Esophagus squamous epithelium (tissue), 5 donors: ENCODE measurements around the gene EVA1C. TPM values are rescaled to one million over a fixed set of nuclear protein-coding genes. Genes with fewer than 3 reads are reported as not detected.
"Not testable (repeated sequence)": the region's sequence is repeated elsewhere in the genome, so short reads cannot be mapped to it uniquely, and the experiment has no call there.

Source experiments
- DNase-seq: peaks from one replicate; lab custom pipeline; 2025; lab: John Stamatoyannopoulos, UW
- H3K27ac ChIP-seq, 4 donors: fragments of 200-600 bp; sonication (generic); one replicate each; pipeline ENCODE4 v1.5.1; 2016 to 2019; ENCODE audit warnings: mild to moderate bottlenecking in 1 of 4
- H3K27me3 ChIP-seq, 4 donors: fragments of 200-600 bp; sonication (generic); 1 replicate in 3 of 4; 2 replicates in 1 of 4; pipeline versions ENCODE4 v1.5.1 to v1.6.0; 2017 to 2021; ENCODE audit warnings: antibody characterized with exemption in 1 of 4
- H3K36me3 ChIP-seq, 3 donors: fragments of 200-600 bp; sonication (generic); one replicate each; pipeline ENCODE4 v1.5.1; 2016 to 2019
- H3K4me1 ChIP-seq, 3 donors: fragments of 200-600 bp; sonication (generic); one replicate each; pipeline ENCODE4 v1.5.1; 2017 to 2019
- H3K4me3 ChIP-seq, 4 donors: fragments of 200-600 bp; sonication (generic); 1 replicate in 3 of 4; 2 replicates in 1 of 4; pipeline ENCODE4 v1.5.1; 2016 to 2019; ENCODE audit warnings: mild to moderate bottlenecking in 2 of 4, moderate library complexity in 1 of 4
- H3K9me3 ChIP-seq, 3 donors: fragments of 200-600 bp; sonication (generic); one replicate each; pipeline ENCODE4 v1.5.1; 2016 to 2019
- CTCF ChIP-seq, 6 experiments: fragments of 450-650 bp in 4 of 6; fragments of 200-600 bp in 2 of 6; sonication (generic) in 2 of 6; IDR thresholded peaks; one replicate each; pipeline ENCODE4 v1.5.1; 2016 to 2019; ENCODE audit warnings: antibody characterized with exemption in 6 of 6, mild to moderate bottlenecking in 4 of 6, moderate library complexity in 4 of 6
- POLR2A ChIP-seq, 4 donors: fragments of 450-650 bp; IDR thresholded peaks; one replicate each; pipeline ENCODE4 v1.6.1; 2017; ENCODE audit warnings: antibody characterized with exemption in 4 of 4, mild to moderate bottlenecking in 4 of 4, moderate library complexity in 3 of 4
- WGBS, 2 donors: methylation state at CpG; one replicate each; pipeline ENCODE4 v1.1.5; 2018; 5-methylcytosine and 5-hydroxymethylcytosine counted together
- intact Hi-C: fragments of 100-400 bp; cut with DNase I; formaldehyde crosslinking; loops from one replicate; pipeline ENCODE4 v1.15.0; 2022
- total RNA-seq, 4 donors: library from RNA; depleted of rRNA; stranded (reverse); fragments of >200 nt; gene quantifications; one replicate each; pipeline ENCODE4 v1.1.0, GENCODE V29; 2016
- donor health status: DM: yes; HTN: yes; CAD: no.

Gene EVA1C
- total RNA-seq, 4 donors from 2014 or later = 12.7 to 39.9 (median 24.4) TPM

GRCh38 chr21:32448803-32449594 is 36.5 kb downstream of the EVA1C start:
- intact Hi-C loops = no loop called here

GRCh38 chr21:32450881-32451701 is 38.6 kb downstream of the EVA1C start:
- intact Hi-C loops, DNase-seq, H3K9me3 ChIP-seq, H3K27me3 ChIP-seq: not testable (repeated sequence)
- H3K27ac ChIP-seq = peak overlapping the region; percentile 81 to 87 (median 86)
- peak overlapping the region in 1 of 4 donors; percentile 7 for H3K4me3 ChIP-seq
- H3K4me1 ChIP-seq = peaks cover 8 to 66% (median 28%) of the 10 kb centered on the region in 3 donors
- 20 to 25% methylated on average over 7 to 8 of the region's 14 CpGs for whole genome bisulfite sequencing, 2 donors
- H3K36me3 ChIP-seq = peaks cover 0 to 32% (median 0%) of the 10 kb centered on the region in 3 donors

More at GRCh38 chr21:32448803-32449594, 36.5 kb downstream of the EVA1C start:
- Histone ChIP-seq H3K4me1 (peaks cover 5 to 56% (median 25%) of the 10 kb centered on the region in 3 donors), H3K9me3 (no peaks in the 10 kb centered on the region), H3K27me3 (no peaks in the 10 kb centered on the region), H3K36me3 (peaks cover 0 to 18% (median 0%) of the 10 kb centered on the region in 3 donors), H3K27ac (peak overlapping the region in 2 of 4 donors; percentile 30 to 86), H3K4me3 (no peak overlapping the region)
- 82 to 95% methylated on average over 6 of the region's 6 CpGs for WGBS, 2 donors
- DNase-seq = no peak
- no peak for TF ChIP-seq POLR2A (IDR thresholded peaks at IDR 0.05)
- no peak for TF ChIP-seq CTCF (IDR thresholded peaks at IDR 0.05)

GRCh38 chr21:32452191-32452590 is 39.7 kb downstream of the EVA1C start:
- Histone ChIP-seq H3K27ac (peak overlapping the region; percentile 81 to 87 (median 86)), H3K4me1 (peaks cover 8 to 70% (median 38%) of the 10 kb centered on the region in 3 donors), H3K36me3 (peaks cover 0 to 39% (median 0%) of the 10 kb centered on the region in 3 donors)
- H3K27me3 ChIP-seq, H3K9me3 ChIP-seq, intact Hi-C loops, DNase-seq, H3K4me3 ChIP-seq: not testable (repeated sequence)
- 100% methylated on average over 1 to 2 of the region's 8 CpGs for WGBS, 2 donors

GRCh38 chr21:32452641-32453040 is 40.1 kb downstream of the EVA1C start:
- Histone ChIP-seq H3K4me1 (peaks cover 8 to 75% (median 40%) of the 10 kb centered on the region in 3 donors), H3K27ac (peak overlapping the region in 2 of 4 donors; percentile 86 to 87), H3K4me3 (no peak overlapping the region), H3K9me3 (no peaks in the 10 kb centered on the region), H3K27me3 (no peaks in the 10 kb centered on the region), H3K36me3 (peaks cover 0 to 44% (median 0%) of the 10 kb centered on the region in 3 donors)
- intact Hi-C loops = no loop called here
- WGBS, 2 donors = 92 to 95% methylated on average over 10 to 11 of the region's 11 CpGs
- DNase-seq = no peak
- TF ChIP-seq CTCF (IDR thresholded peaks at IDR 0.05) = no peak
- no peak for TF ChIP-seq POLR2A (IDR thresholded peaks at IDR 0.05)

GRCh38 chr21:32455548-32455947 is 43.0 kb downstream of the EVA1C start:
- no peak for TF ChIP-seq POLR2A (IDR thresholded peaks at IDR 0.05)
- no peak for TF ChIP-seq CTCF (IDR thresholded peaks at IDR 0.05)
- intact Hi-C loops = no loop called here
- no peak overlapping the region for H3K4me3 ChIP-seq
- peaks cover 0 to 73% (median 6%) of the 10 kb centered on the region in 3 donors for H3K36me3 ChIP-seq
- H3K27me3 ChIP-seq = no peaks in the 10 kb centered on the region
- WGBS, 2 donors = 30 to 40% methylated on average over 4 to 5 of the region's 5 CpGs
- H3K9me3 ChIP-seq = no peaks in the 10 kb centered on the region
- no peak for DNase-seq
- H3K4me1 ChIP-seq = peaks cover 7 to 61% (median 37%) of the 10 kb centered on the region in 3 donors
- peak overlapping the region in 3 of 4 donors; percentile 61 to 78 (median 61) for H3K27ac ChIP-seq
